ENCODE measurements around the gene EFCAB12. TPM values are rescaled to one million over a fixed set of nuclear protein-coding genes. Genes with fewer than 3 reads are reported as not detected.

Gene EFCAB12
- polyA plus RNA-seq, 2 of the 4 experiments (the other 2 are of a cell fraction) = 0.62 to 1.1 TPM

- ChIA-PET POLR2A (no interaction called here), CTCF (interaction anchor here (0.6 to 1.6 kb wide), 2 partner anchors 21 to 472 kb away, joined by 3 to 4 read pairs; no protein-coding TSS in a partner anchor)
- peaks cover 6% of the 10 kb centered on the region; the same call in 1 of the 3 replicates for H3K4me1 ChIP-seq
- H3K4me2 ChIP-seq = no peak overlapping the region
- 0 out of 6 replicates have a peak overlapping the region, but pooled peaks of 1 of the 2 experiments have one; percentile 10 for H3K27ac ChIP-seq
- no peak for FAIRE-seq
- H3K4me3 ChIP-seq = no peak overlapping the region
- TF ChIP-seq TP53 (CRISPR knock-in tag; IDR thresholded peaks at IDR 0.05) = no peak
- TF ChIP-seq HOXB5 (CRISPR knock-in tag; IDR thresholded peaks at IDR 0.05) = no peak
- TF ChIP-seq ZC3H11A (IDR thresholded peaks at IDR 0.05) = no peak
- TF ChIP-seq EP300 (IDR thresholded peaks at IDR 0.05) = no peak
- TF ChIP-seq MAFK (IDR thresholded peaks at IDR 0.05; ENCODE audit: partially characterized antibody) = no peak
- no peak for TF ChIP-seq USF2 (IDR thresholded peaks at IDR 0.05)
- TF ChIP-seq NFE2L2 (conservative IDR thresholded peaks at IDR 0.05; ENCODE audit: low read length) = no peak
- TF ChIP-seq MAX (IDR thresholded peaks at IDR 0.05) = no peak
- TF ChIP-seq NPAS2 (CRISPR knock-in tag; IDR thresholded peaks at IDR 0.05; ENCODE audit: borderline replicate concordance) = no peak
- no peak for TF ChIP-seq HOXA7 (CRISPR knock-in tag; IDR thresholded peaks at IDR 0.05)
- TF ChIP-seq KDM1A (IDR thresholded peaks at IDR 0.05; ENCODE audit: low read depth) = no peak
- TF ChIP-seq KDM5A (IDR thresholded peaks at IDR 0.05) = no peak
- no peak for TF ChIP-seq BCL3 (IDR thresholded peaks at IDR 0.05)
- no peak for TF ChIP-seq EHMT2 (IDR thresholded peaks at IDR 0.05; ENCODE audit: low read depth)
- TF ChIP-seq ZSCAN20 (CRISPR knock-in tag; IDR thresholded peaks at IDR 0.05) = no peak
- TF ChIP-seq CHD4 (IDR thresholded peaks at IDR 0.05; ENCODE audit: borderline replicate concordance) = no peak
- TF ChIP-seq EHF (CRISPR knock-in tag; IDR thresholded peaks at IDR 0.05) = no peak
- TF ChIP-seq POLR2A (IDR thresholded peaks at IDR 0.05; ENCODE audit: low read length) = no peak
- TF ChIP-seq ZFP36 (IDR thresholded peaks at IDR 0.05; ENCODE audit: borderline replicate concordance, partially characterized antibody) = no peak
- no peak for TF ChIP-seq GATA3 (IDR thresholded peaks at IDR 0.05; ENCODE audit: borderline replicate concordance)
- ATAC-seq = no peak
- no peak for DNase-seq (ENCODE audit: low read depth in 1 of 2, low spot score in 1 of 2)
- H3K9me3 ChIP-seq = no peaks in the 10 kb centered on the region
- WGBS (ENCODE audit: missing lambda C conversion rate) = 71% methylated on average over 5 of the region's 5 CpGs
Observed at GRCh38 chr3:129404610-129405009, 23.8 kb downstream of the EFCAB12 start.

- no peak overlapping the region for H3K27ac ChIP-seq
- WGBS (ENCODE audit: missing lambda C conversion rate) = 83% methylated on average over 8 of the region's 8 CpGs
- ATAC-seq (no peak), DNase-seq (ENCODE audit: low read depth in 1 of 2, low spot score in 1 of 2) (no peak), FAIRE-seq (no peak)
- ChIA-PET POLR2A (no interaction called here), CTCF (interaction anchor here (0.5 to 1.6 kb wide), 4 partner anchors 21 to 472 kb away, joined by 3 to 4 read pairs (median 3); no protein-coding TSS in a partner anchor)
- H3K4me2 ChIP-seq = no peak overlapping the region
- H3K4me3 ChIP-seq = no peak overlapping the region
- peaks cover 6% of the 10 kb centered on the region; the same call in 1 of the 3 replicates for H3K4me1 ChIP-seq
- H3K9me3 ChIP-seq = no peaks in the 10 kb centered on the region
- TF ChIP-seq HOXB13 (CRISPR knock-in tag; IDR thresholded peaks at IDR 0.05; ENCODE audit: low read depth) (no peak), PBX3 (IDR thresholded peaks at IDR 0.05) (no peak), ESRRA (IDR thresholded peaks at IDR 0.05; ENCODE audit: borderline replicate concordance, low read length) (no peak), FOSB (CRISPR knock-in tag; IDR thresholded peaks at IDR 0.05) (no peak), FOXS1 (CRISPR knock-in tag; IDR thresholded peaks at IDR 0.05) (no peak), RARB (CRISPR knock-in tag; IDR thresholded peaks at IDR 0.05) (no peak), NPAS2 (CRISPR knock-in tag; IDR thresholded peaks at IDR 0.05; ENCODE audit: borderline replicate concordance) (no peak), ELK1 (IDR thresholded peaks at IDR 0.05; ENCODE audit: low read depth, low read length) (no peak), EHMT2 (IDR thresholded peaks at IDR 0.05; ENCODE audit: low read depth) (no peak), MYC (IDR thresholded peaks at IDR 0.05; ENCODE audit: borderline replicate concordance, low read length) (no peak), CEBPB (IDR thresholded peaks at IDR 0.05) (no peak), REST (IDR thresholded peaks at IDR 0.05) (no peak), KDM5A (IDR thresholded peaks at IDR 0.05) (no peak), POLR2AphosphoS2 (conservative IDR thresholded peaks at IDR 0.05; ENCODE audit: low read length) (no peak), SREBF2 (IDR thresholded peaks at IDR 0.05) (no peak), GATA3 (IDR thresholded peaks at IDR 0.05; ENCODE audit: borderline replicate concordance) (no peak), CBX8 (IDR thresholded peaks at IDR 0.05) (no peak)
Observed at GRCh38 chr3:129404130-129404529, 24.3 kb downstream of the EFCAB12 start.

All from A549 (cell line).